Testis (tissue), 3 donors: ENCODE data around the gene HBS1L. TPM values are rescaled to one million over a fixed set of nuclear protein-coding genes. Genes with fewer than 3 reads are reported as not detected.

Source experiments
- DNase-seq: peaks from one replicate; pipeline ENCODE4 v3.0.0-alpha.2; 2019
- H3K27ac ChIP-seq, 2 donors: fragments of 200-600 bp; sonication (generic); one replicate each; pipeline ENCODE4 v1.5.1; 2019
- H3K27me3 ChIP-seq: fragments of 200-600 bp; sonication (generic); one replicate; pipeline ENCODE4 v1.5.1; 2019
- H3K36me3 ChIP-seq: fragments of 200-600 bp; sonication (generic); one replicate; pipeline ENCODE4 v1.5.1; 2017; ENCODE audit warnings: low read depth; ENCODE audit errors: missing control alignments
- H3K4me1 ChIP-seq: fragments of 200-600 bp; sonication (generic); one replicate; pipeline ENCODE4 v1.5.1; 2019
- H3K4me3 ChIP-seq, 2 donors: fragments of 200-600 bp; sonication (generic); one replicate each; pipeline ENCODE4 v1.5.1; 2017 to 2019
- H3K9me3 ChIP-seq: fragments of 200-600 bp; sonication (generic); one replicate; pipeline ENCODE4 v1.5.1; 2017
- CTCF ChIP-seq, 3 experiments: fragments of 450-650 bp in 2 of 3; fragments of 200-600 bp in 1 of 3; sonication (generic) in 1 of 3; IDR thresholded peaks; one replicate each; pipeline ENCODE4 v1.5.1; 2016 to 2019; ENCODE audit warnings: antibody characterized with exemption in 3 of 3, mild to moderate bottlenecking in 2 of 3, moderate library complexity in 1 of 3
- POLR2A ChIP-seq: fragments of 450-650 bp; IDR thresholded peaks from one replicate; pipeline ENCODE4 v1.6.1; 2017; ENCODE audit warnings: antibody characterized with exemption, mild to moderate bottlenecking, moderate library complexity
- whole genome bisulfite sequencing, 2 donors: methylation state at CpG; one replicate each; pipeline ENCODE4 v1.1.5; 2018; 5-methylcytosine and 5-hydroxymethylcytosine counted together
- intact Hi-C: fragments of 100-400 bp; cut with DNase I; formaldehyde crosslinking; loops from one replicate; pipeline ENCODE4 v1.15.1; 2023; ENCODE audit warnings: low total_unique reads
- polyA plus RNA-seq: library from polyadenylated mRNA; stranded (reverse); fragments of 350-450 nt; fragmentation: Illumina TruSeq; extraction: RNeasy Lipid Tissue Mini Kit (QIAGEN cat#74804); gene quantifications from one replicate; pipeline ENCODE4 v1.2.3, GENCODE V29; 2014; ENCODE audit warnings: low read depth, low replicate concordance; ENCODE audit not compliant: insufficient read depth
- total RNA-seq, 2 donors: library from RNA; depleted of rRNA; stranded (reverse); fragments of >200 nt; gene quantifications; one replicate each; pipeline ENCODE4 v1.2.3, GENCODE V29; 2016

The HBS1L gene
- total and polyA plus RNA-seq, 3 donors from 2014 or later: 41.1 to 54.9 (median 51.8) TPM

DNA sequence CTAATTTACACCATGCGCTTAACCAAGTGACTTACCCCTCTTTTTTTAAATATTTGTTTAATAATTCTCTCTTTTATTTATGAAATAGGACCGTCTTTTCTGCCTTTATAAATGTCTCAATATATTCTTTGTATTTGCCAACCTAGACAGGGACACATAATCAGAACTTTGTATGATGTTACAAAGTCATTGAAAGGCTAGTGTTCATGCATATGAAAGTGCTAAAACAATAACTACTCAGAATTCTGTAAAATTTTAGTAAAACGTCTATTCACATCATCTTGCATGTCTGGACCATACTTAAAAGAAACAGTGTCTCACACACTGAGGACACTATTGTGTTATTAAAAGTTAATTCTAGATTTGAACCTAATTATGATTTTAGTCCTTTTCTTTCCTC is 41.1 kb upstream of the HBS1L start:
- no peak for DNase-seq
- H3K36me3 ChIP-seq: no peaks in the 10 kb centered on the region
- intact Hi-C loops: no loop called here
- no peaks in the 10 kb centered on the region for H3K9me3 ChIP-seq
- TF ChIP-seq POLR2A (no peak), CTCF (IDR thresholded peaks at IDR 0.05) (no peak)
- H3K27ac ChIP-seq: no peak overlapping the region
- no peaks in the 10 kb centered on the region for H3K27me3 ChIP-seq
- no peak overlapping the region for H3K4me3 ChIP-seq
- no peaks in the 10 kb centered on the region for H3K4me1 ChIP-seq
- 84 to 85% methylated on average over 3 of the region's 3 CpGs for WGBS, 2 donors

GRCh38 chr6:135094403-135094821 is 39.8 kb upstream of the HBS1L start:
- DNase-seq: no peak
- 85 to 95% methylated on average over 1 of the region's 1 CpG for WGBS, 2 donors
- H3K27ac ChIP-seq: no peak overlapping the region
- intact Hi-C loops: no loop called here
- H3K4me1 ChIP-seq: no peaks in the 10 kb centered on the region
- no peaks in the 10 kb centered on the region for H3K27me3 ChIP-seq
- no peak overlapping the region for H3K4me3 ChIP-seq
- no peaks in the 10 kb centered on the region for H3K36me3 ChIP-seq
- H3K9me3 ChIP-seq: no peaks in the 10 kb centered on the region
- no peak for TF ChIP-seq CTCF (IDR thresholded peaks at IDR 0.05)
- TF ChIP-seq POLR2A: no peak

DNA sequence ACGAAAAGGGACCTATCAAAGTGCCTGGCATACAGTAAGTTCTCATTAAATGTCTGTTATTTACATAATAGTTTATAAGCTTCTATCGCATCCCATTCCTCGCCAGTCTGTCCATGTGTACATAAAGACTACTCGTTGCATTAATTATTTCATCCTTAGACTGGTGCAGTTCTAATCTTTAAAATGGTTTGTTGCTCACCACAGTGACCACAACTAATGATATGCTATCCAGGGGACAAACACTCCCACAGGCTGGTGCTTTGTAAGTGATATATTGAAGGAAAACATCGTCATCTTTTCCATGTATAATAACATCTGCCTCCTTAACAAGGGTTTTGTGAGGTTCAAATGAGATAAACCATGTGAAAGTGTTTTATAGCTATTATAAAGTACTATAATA is 39.0 kb upstream of the HBS1L start:
- Histone ChIP-seq H3K4me1 (no peaks in the 10 kb centered on the region), H3K4me3 (no peak overlapping the region), H3K27me3 (no peaks in the 10 kb centered on the region), H3K9me3 (no peaks in the 10 kb centered on the region), H3K27ac (no peak overlapping the region), H3K36me3 (no peaks in the 10 kb centered on the region)
- DNase-seq: no peak
- no peak for TF ChIP-seq POLR2A
- TF ChIP-seq CTCF (IDR thresholded peaks at IDR 0.05): no peak
- 63 to 80% methylated on average over 5 of the region's 5 CpGs for WGBS, 2 donors
- intact Hi-C loops: no loop called here

DNA sequence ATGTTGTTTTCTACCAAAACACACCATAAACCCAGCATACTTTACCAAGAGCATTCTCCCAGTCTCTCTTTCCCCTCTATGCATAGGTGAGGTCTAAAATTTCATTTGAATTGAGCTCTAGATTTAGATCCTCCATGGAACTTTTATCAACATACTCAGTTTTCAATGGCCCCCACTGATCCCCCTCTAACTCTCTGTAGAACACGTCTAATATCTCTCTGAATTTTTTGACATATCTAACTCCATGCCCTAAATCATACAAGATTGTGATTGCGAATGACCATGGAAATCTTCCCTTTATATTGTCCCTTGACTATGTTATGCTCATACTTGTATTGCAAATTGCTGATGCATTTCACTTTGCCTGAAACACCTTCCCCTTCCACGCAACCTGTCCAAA is 38.1 kb upstream of the HBS1L start:
- H3K4me3 ChIP-seq: no peak overlapping the region
- intact Hi-C loops: no loop called here
- WGBS, 2 donors: 82 to 86% methylated on average over 3 of the region's 3 CpGs

More for the DNA sequence above, 38.1 kb upstream of the HBS1L start:
- no peak for DNase-seq
- Histone ChIP-seq H3K4me1 (no peaks in the 10 kb centered on the region), H3K9me3 (no peaks in the 10 kb centered on the region), H3K27ac (no peak overlapping the region), H3K27me3 (no peaks in the 10 kb centered on the region), H3K36me3 (no peaks in the 10 kb centered on the region)
- TF ChIP-seq CTCF (IDR thresholded peaks at IDR 0.05) (no peak), POLR2A (no peak)
